CD14-positive monocyte (primary cell): Measurements from ENCODE around the gene SCN4B. TPM values are rescaled to one million over a fixed set of nuclear protein-coding genes. Genes with fewer than 3 reads are reported as not detected.

Source experiments
- DNase-seq, 3 donors: peaks; one replicate each; pipeline ENCODE4 v3.0.0-alpha.2; 2011 to 2022
- H2AFZ ChIP-seq: 2 replicates; pipeline ENCODE4 v1.6.0; 2012; ENCODE audit warnings: mild to moderate bottlenecking, low read depth, low read length, inconsistent platforms; ENCODE audit not compliant: insufficient read depth, poor library complexity, severe bottlenecking
- H3K27ac ChIP-seq, 2 donors: 1 replicate in 1 of 2; 2 replicates in 1 of 2; pipeline ENCODE4 v1.5.1; 2012 to 2013; ENCODE audit warnings: low read length in 2 of 2, control low read depth in 1 of 2, inconsistent platforms in 1 of 2, low read depth in 1 of 2, mild to moderate bottlenecking in 1 of 2
- H3K27me3 ChIP-seq, 2 donors: one replicate each; pipeline versions ENCODE4 v1.6.0 to v1.6.1; 2011 to 2013; ENCODE audit warnings: low read length in 2 of 2; ENCODE audit not compliant: control insufficient read depth in 2 of 2, insufficient read depth in 2 of 2
- H3K36me3 ChIP-seq, 2 donors: replicated peaks in 1 of 2; 1 replicate in 1 of 2; 2 replicates in 1 of 2; pipeline versions ENCODE4 v1.5.1 to v1.6.1; 2012 to 2013; ENCODE audit warnings: low read length in 2 of 2, control low read depth in 1 of 2, inconsistent platforms in 1 of 2, mild to moderate bottlenecking in 1 of 2; ENCODE audit not compliant: insufficient read depth in 2 of 2, control insufficient read depth in 1 of 2
- H3K4me1 ChIP-seq, 2 donors: 1 replicate in 1 of 2; 2 replicates in 1 of 2; pipeline versions ENCODE4 v1.5.1 to v1.6.1; 2012 to 2013; ENCODE audit warnings: low read length in 2 of 2, control low read depth in 1 of 2, inconsistent platforms in 1 of 2, mild to moderate bottlenecking in 1 of 2, moderate library complexity in 1 of 2; ENCODE audit not compliant: insufficient read depth in 2 of 2, control insufficient read depth in 1 of 2
- H3K4me2 ChIP-seq: replicated peaks from 2 replicates; pipeline ENCODE3; 2012; ENCODE audit warnings: low read length, moderate library complexity, mild to moderate bottlenecking; ENCODE audit not compliant: poor library complexity, severe bottlenecking; ENCODE audit errors: extremely low read depth
- H3K4me3 ChIP-seq, 3 experiments: fragments of 200-600 bp in 1 of 3; sonication (generic) in 1 of 3; replicated peaks in 1 of 3; 1 replicate in 2 of 3; 2 replicates in 1 of 3; pipeline ENCODE4 v1.5.1; 2011 to 2013; ENCODE audit warnings: low read length in 3 of 3, mild to moderate bottlenecking in 3 of 3, control low read depth in 2 of 3, low read depth in 2 of 3, inconsistent platforms in 1 of 3, moderate library complexity in 1 of 3
- H3K79me2 ChIP-seq: 2 replicates; pipeline ENCODE4 v1.6.0; 2012; ENCODE audit warnings: mild to moderate bottlenecking, control low read depth, inconsistent platforms, low read length, moderate library complexity; ENCODE audit not compliant: insufficient read depth
- H3K9ac ChIP-seq: 2 replicates; pipeline ENCODE4 v1.6.0; 2017; ENCODE audit warnings: low read length, mild to moderate bottlenecking; ENCODE audit not compliant: insufficient read depth, poor library complexity, severe bottlenecking
- H3K9me3 ChIP-seq, 2 donors: replicated peaks in 1 of 2; 1 replicate in 1 of 2; 2 replicates in 1 of 2; pipeline versions ENCODE4 v1.5.1 to v1.6.1; 2012 to 2013; ENCODE audit warnings: low read length in 2 of 2, control low read depth in 1 of 2; ENCODE audit not compliant: control insufficient read depth in 1 of 2, insufficient read depth in 1 of 2
- H4K20me1 ChIP-seq: 2 replicates; pipeline ENCODE4 v1.6.0; 2012; ENCODE audit warnings: mild to moderate bottlenecking, low read length, control low read depth, moderate library complexity; ENCODE audit not compliant: insufficient read depth
- H3K27ac Mint-ChIP-seq, 7 donors: one replicate each; pipeline ENCODE4 v1.8.0; 2020; ENCODE audit warnings: mild to moderate bottlenecking in 7 of 7, mixed read lengths in 7 of 7, moderate library complexity in 6 of 7, inconsistent platforms in 2 of 7
- H3K27me3 Mint-ChIP-seq, 3 donors: one replicate each; pipeline ENCODE4 v1.8.0; 2021 to 2022; ENCODE audit warnings: low read depth in 3 of 3, mild to moderate bottlenecking in 3 of 3, mixed read lengths in 3 of 3, moderate library complexity in 3 of 3, inconsistent platforms in 1 of 3
- H3K36me3 Mint-ChIP-seq, 2 donors: one replicate each; pipeline ENCODE4 v1.8.0; 2020; ENCODE audit warnings: mixed read lengths in 2 of 2, inconsistent platforms in 1 of 2, mild to moderate bottlenecking in 1 of 2
- H3K4me1 Mint-ChIP-seq: one replicate; pipeline ENCODE4 v1.8.0; 2020; ENCODE audit warnings: mild to moderate bottlenecking, mixed read lengths
- H3K4me3 Mint-ChIP-seq, 2 donors: one replicate each; pipeline ENCODE4 v1.8.0; 2020; ENCODE audit warnings: mild to moderate bottlenecking in 2 of 2, mixed read lengths in 2 of 2, moderate library complexity in 1 of 2
- H3K9me3 Mint-ChIP-seq, 7 donors: one replicate each; pipeline ENCODE4 v1.8.0; 2020 to 2022; ENCODE audit warnings: mixed read lengths in 7 of 7, mild to moderate bottlenecking in 6 of 7, moderate library complexity in 6 of 7, inconsistent platforms in 2 of 7
- WGBS: methylation state at CpG from one replicate; pipeline ENCODE4 v1.1.5; 2013; ENCODE audit warnings: missing lambda C conversion rate; ENCODE audit not compliant: insufficient coverage; 5-methylcytosine and 5-hydroxymethylcytosine counted together
- intact Hi-C, 2 donors: fragments of 100-400 bp; cut with micrococcal nuclease; formaldehyde crosslinking; loops; one replicate each; pipeline versions ENCODE4 v1.15.0 to v1.15.1; 2023
- polyA plus RNA-seq, 3 donors: library from polyadenylated mRNA; depleted of rRNA in 1 of 3; unstranded in 2 of 3; stranded (reverse) in 1 of 3; fragments of 300-500 nt in 2 of 3; fragments of >200 nt in 1 of 3; fragmentation: Illumina TruSeq in 2 of 3; gene quantifications; 1 replicate in 2 of 3; 2 replicates in 1 of 3; pipeline ENCODE4 v1.2.3, GENCODE V29; 2012 to 2021
- TF ChIP-seq, protein P1 (sequence below): fragments of 200-600 bp; IDR thresholded peaks from one replicate; pipeline ENCODE4 v1.8.0; 2022; ENCODE audit warnings: antibody characterized with exemption, mild to moderate bottlenecking

SCN4B gene
- polyA plus RNA-seq, 3 donors: 0.76 TPM; not detected in 2

DNA sequence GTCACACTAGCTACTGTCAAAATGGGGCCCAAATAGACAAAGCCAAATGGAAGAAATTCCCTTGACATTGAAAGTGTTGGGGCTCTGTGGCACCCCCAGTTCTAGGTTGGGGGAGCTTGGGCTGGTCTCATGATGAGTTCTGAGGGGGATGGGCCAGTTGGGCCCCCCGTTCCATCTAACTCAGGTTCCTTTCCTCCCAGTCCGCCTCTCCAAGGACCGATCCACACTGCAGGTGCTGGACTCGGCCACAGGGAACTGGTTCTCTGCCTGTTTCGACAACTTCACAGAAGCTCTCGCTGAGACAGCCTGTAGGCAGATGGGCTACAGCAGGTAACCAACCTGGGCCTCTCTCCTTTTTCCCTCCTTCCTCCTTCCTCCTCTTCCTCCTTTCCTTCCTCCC lies 48.1 kb downstream of the SCN4B start:
- DNase-seq: no peak
- TF ChIP-seq, protein P1, sequence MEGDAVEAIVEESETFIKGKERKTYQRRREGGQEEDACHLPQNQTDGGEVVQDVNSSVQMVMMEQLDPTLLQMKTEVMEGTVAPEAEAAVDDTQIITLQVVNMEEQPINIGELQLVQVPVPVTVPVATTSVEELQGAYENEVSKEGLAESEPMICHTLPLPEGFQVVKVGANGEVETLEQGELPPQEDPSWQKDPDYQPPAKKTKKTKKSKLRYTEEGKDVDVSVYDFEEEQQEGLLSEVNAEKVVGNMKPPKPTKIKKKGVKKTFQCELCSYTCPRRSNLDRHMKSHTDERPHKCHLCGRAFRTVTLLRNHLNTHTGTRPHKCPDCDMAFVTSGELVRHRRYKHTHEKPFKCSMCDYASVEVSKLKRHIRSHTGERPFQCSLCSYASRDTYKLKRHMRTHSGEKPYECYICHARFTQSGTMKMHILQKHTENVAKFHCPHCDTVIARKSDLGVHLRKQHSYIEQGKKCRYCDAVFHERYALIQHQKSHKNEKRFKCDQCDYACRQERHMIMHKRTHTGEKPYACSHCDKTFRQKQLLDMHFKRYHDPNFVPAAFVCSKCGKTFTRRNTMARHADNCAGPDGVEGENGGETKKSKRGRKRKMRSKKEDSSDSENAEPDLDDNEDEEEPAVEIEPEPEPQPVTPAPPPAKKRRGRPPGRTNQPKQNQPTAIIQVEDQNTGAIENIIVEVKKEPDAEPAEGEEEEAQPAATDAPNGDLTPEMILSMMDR: no peak
- Histone ChIP-seq H3K9ac (no peak overlapping the region), H3K36me3 (no peaks in the 10 kb centered on the region), H4K20me1 (no peaks in the 10 kb centered on the region), H3K9me3 (no peaks in the 10 kb centered on the region), H3K27ac (no peak overlapping the region), H3K4me1 (no peaks in the 10 kb centered on the region), H3K79me2 (no peaks in the 10 kb centered on the region), H3K4me2 (no peak overlapping the region), H2AFZ (no peak overlapping the region), H3K4me3 (no peak overlapping the region), H3K27me3 (no peaks in the 10 kb centered on the region)
- 98% methylated on average over 6 of the region's 6 CpGs for WGBS
- Mint-ChIP-seq H3K4me3 (no peak overlapping the region), H3K9me3 (no peaks in the 10 kb centered on the region), H3K27me3 (peaks cover 0 to 11% (median 0%) of the 10 kb centered on the region in 3 donors), H3K36me3 (no peaks in the 10 kb centered on the region), H3K4me1 (peaks cover 1% of the 10 kb centered on the region), H3K27ac (peak overlapping the region in 3 of 7 donors; percentile 27 to 47 (median 41))
- intact Hi-C loops: no loop called here

DNA sequence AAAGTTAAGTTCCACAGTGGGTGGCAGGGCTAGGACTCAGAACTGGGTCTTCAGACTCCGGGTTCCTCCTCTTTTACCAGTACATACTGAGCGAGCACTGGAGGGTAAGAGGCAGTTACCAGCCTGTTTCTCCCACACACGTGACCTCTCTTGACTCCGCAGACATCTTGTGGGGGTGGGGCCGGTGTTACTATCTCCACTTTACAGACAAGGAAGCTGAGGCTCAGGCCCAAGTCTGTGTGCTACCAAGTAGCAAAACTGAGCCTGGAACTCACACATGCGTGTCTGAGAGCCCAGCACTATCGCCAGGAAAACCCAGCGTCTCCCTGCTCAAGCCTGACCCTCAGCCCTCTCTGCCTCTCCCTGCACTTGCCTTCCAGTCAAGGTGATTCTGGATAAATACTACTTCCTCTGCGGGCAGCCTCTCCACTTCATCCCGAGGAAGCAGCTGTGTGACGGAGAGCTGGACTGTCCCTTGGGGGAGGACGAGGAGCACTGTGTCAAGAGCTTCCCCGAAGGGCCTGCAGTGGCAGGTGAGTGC lies 49.8 kb downstream of the SCN4B start:
- Histone ChIP-seq H3K4me1 (no peaks in the 10 kb centered on the region), H3K4me2 (no peak overlapping the region), H3K27ac (no peak overlapping the region), H3K4me3 (no peak overlapping the region), H2AFZ (no peak overlapping the region), H3K79me2 (no peaks in the 10 kb centered on the region), H4K20me1 (no peaks in the 10 kb centered on the region), H3K27me3 (no peaks in the 10 kb centered on the region), H3K36me3 (no peaks in the 10 kb centered on the region), H3K9me3 (no peaks in the 10 kb centered on the region), H3K9ac (no peak overlapping the region)
- H3K36me3 Mint-ChIP-seq: no peaks in the 10 kb centered on the region
- H3K27me3 Mint-ChIP-seq: peaks cover 0 to 10% (median 2%) of the 10 kb centered on the region in 3 donors
- H3K27ac Mint-ChIP-seq: peak overlapping the region in 2 of 7 donors; percentile 32 to 38
- intact Hi-C loops: no loop called here
- no peaks in the 10 kb centered on the region for H3K9me3 Mint-ChIP-seq
- no peak overlapping the region for H3K4me3 Mint-ChIP-seq
- DNase-seq: no peak
- 87% methylated on average over 7 of the region's 13 CpGs for WGBS
- peaks cover 1% of the 10 kb centered on the region for H3K4me1 Mint-ChIP-seq
- TF ChIP-seq, protein P1: no peak
